ENCODE results near the gene LTF. TPM values are rescaled to one million over a fixed set of nuclear protein-coding genes. Genes with fewer than 3 reads are reported as not detected.
A peak's percentile ranks its signal among the peaks of the same experiment; 100 is the strongest.
"Not testable (repeated sequence)": the region's sequence is repeated elsewhere in the genome, so short reads cannot be mapped to it uniquely, and the experiment has no call there.

Gene LTF
- total RNA-seq, 1 donor from 2014 or later: 14.3 TPM

DNA sequence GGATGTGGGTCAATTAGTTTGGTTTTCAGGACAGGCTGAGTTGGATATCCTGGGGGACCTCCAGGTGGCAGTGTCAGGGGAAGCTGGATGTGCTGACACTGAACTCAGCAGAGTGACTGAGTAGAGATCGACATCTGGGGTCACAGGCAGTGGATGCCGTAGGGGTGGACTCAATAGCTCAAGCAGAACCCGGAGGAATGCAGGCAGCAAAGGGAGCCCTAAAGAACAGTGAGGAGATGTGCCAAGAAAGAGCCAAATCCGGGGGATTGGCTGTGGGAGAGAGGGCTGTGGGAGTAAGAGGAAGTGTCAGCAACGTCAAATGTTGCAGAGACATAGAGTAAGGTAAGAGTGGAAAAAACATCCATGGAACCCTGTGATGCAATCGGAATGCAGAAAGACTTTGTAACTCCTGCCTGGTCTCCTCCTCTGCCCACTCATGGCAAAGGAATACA lies 69.5 kb downstream of the LTF start:
- Histone ChIP-seq H3K4me3 (no peak overlapping the region), H3K27ac (peak overlapping the region; percentile 65), H3K36me3 (no peaks in the 10 kb centered on the region), H3K27me3 (no peaks in the 10 kb centered on the region), H3K4me1 (peaks cover 60% of the 10 kb centered on the region), H3K9me3 (no peaks in the 10 kb centered on the region)
- TF ChIP-seq, protein P1, sequence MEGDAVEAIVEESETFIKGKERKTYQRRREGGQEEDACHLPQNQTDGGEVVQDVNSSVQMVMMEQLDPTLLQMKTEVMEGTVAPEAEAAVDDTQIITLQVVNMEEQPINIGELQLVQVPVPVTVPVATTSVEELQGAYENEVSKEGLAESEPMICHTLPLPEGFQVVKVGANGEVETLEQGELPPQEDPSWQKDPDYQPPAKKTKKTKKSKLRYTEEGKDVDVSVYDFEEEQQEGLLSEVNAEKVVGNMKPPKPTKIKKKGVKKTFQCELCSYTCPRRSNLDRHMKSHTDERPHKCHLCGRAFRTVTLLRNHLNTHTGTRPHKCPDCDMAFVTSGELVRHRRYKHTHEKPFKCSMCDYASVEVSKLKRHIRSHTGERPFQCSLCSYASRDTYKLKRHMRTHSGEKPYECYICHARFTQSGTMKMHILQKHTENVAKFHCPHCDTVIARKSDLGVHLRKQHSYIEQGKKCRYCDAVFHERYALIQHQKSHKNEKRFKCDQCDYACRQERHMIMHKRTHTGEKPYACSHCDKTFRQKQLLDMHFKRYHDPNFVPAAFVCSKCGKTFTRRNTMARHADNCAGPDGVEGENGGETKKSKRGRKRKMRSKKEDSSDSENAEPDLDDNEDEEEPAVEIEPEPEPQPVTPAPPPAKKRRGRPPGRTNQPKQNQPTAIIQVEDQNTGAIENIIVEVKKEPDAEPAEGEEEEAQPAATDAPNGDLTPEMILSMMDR (IDR thresholded peaks at IDR 0.05): no peak
- DNase-seq (no peak), ATAC-seq (peak; percentile 67)
- intact Hi-C loops (cut with DNase I): no loop called here

DNA sequence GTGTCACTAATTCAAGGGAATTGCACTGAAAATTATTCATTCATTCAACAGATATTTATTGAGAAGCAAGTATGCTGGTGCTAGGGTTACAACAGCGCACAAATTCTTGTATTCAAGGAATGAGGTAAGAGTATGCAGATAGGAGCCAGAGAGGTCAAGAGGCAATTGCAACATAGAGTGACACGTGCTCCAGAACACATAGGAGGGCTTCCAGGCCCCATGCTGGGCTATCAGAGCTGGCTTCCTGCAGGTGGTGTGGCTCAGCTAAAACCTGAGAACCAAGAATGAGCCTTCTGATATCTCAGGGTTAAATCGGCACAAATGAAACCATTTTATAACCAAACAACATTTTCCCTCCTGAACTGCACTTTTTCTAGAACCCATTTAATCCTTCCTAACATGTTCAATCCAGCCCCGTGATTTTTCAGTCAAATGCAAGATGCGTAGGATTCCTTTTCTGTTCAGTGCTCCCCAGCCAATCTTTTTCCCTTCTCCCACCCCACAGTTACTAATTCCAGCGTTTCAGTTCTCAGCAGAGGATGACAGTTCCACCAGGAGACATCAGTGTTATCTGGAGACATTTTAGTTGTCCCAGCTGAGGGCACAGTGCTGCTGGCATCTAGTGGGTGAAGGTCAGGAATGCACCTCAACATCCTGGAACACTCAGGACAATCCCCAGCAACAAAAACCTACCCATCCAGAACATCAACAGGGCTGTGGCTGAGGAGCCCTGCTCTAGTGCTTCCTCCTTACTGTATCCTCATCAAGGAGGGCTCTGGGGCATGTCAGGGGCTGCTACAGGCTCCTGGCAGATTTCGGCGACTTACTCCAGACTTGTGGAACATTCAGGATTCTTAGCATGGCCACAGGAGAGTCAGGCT lies 70.9 kb downstream of the LTF start:
- intact Hi-C loops (cut with DNase I): no loop called here
- no peak for DNase-seq

DNA sequence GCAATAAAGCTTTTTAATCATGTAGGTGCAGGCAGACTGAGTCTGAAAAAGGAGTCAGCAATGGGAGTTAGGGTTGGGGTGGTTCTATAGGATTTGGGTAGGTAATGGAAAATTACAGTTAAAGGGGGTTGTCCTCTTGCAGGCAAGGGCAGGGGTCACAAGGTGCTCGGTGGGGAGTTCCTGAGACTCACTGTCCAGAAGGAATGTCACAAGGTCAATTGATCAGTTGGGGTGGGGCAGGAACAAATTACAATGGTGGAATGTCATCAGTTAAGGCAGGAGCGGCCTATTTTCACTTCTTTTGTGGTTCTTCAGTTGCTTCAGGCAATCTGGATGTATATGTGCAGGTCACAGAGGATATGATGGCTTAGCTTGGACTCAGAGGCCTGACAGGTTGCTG lies 71.7 kb downstream of the LTF start:
- H3K9me3 ChIP-seq: no peaks in the 10 kb centered on the region
- H3K36me3 ChIP-seq: no peaks in the 10 kb centered on the region
- intact Hi-C loops (cut with DNase I): no loop called here
- no peak overlapping the region for H3K27ac ChIP-seq
- no peak overlapping the region for H3K4me3 ChIP-seq
- ATAC-seq (no peak), DNase-seq (no peak)
- peaks cover 47% of the 10 kb centered on the region for H3K4me1 ChIP-seq
- TF ChIP-seq, protein P1 (IDR thresholded peaks at IDR 0.05): no peak
- no peaks in the 10 kb centered on the region for H3K27me3 ChIP-seq

More for the DNA sequence above, 70.9 kb downstream of the LTF start:
- H3K27ac ChIP-seq: no peak overlapping the region
- H3K4me3 ChIP-seq: no peak overlapping the region
- peaks cover 48% of the 10 kb centered on the region for H3K4me1 ChIP-seq
- peak; percentile 76 for ATAC-seq
- no peaks in the 10 kb centered on the region for H3K27me3 ChIP-seq
- TF ChIP-seq, protein P1 (IDR thresholded peaks at IDR 0.05): no peak
- no peaks in the 10 kb centered on the region for H3K9me3 ChIP-seq
- H3K36me3 ChIP-seq: no peaks in the 10 kb centered on the region

DNA sequence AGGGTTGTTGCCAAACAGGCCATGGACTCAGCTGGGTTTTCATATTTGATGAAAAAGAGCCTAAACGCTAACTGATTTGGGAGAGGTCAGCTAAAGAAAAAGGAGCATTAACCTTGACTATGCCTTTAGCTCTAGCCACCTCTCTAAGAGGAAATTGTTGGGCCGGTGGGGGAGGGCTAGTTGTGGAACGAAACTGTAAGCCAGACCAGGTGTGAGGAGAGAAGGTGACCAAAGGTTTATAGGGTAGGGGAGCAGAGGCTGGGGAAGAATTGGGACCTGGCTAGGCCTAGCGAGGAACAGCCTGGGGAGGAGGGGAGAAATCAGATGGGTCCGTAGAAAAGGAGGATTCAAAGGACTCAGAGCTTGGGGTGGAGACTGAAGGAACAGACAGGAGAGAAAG lies 73.2 kb downstream of the LTF start:
- intact Hi-C loops (cut with DNase I); H3K27ac ChIP-seq; H3K9me3 ChIP-seq; H3K27me3 ChIP-seq; DNase-seq; H3K4me3 ChIP-seq; H3K36me3 ChIP-seq; ATAC-seq: not testable (repeated sequence)
- H3K4me1 ChIP-seq: peaks cover 36% of the 10 kb centered on the region

DNA sequence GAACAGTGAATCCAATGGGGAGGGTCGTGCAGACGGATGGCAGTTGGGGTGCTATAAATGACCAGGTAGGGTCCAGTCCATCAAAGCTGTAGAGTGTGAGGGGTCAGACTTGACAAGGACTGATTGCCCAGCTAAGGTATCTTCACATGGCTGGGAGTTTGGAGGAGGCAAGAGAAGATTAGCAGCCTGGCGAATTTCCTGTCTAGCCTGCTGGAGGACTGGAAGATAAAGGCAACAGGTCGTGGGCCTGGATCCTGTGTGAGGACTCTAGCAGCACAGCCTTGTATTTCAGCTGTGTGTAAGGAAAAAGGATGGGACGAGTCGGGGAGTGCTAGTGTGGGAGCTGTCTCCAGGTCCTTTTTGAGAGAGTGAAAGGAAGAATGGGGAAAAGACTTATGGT lies 75.4 kb downstream of the LTF start:
- DNase-seq: no peak
- intact Hi-C loops (cut with DNase I): no loop called here
- ATAC-seq: no peak
- Histone ChIP-seq H3K4me3 (no peak overlapping the region), H3K36me3 (no peaks in the 10 kb centered on the region), H3K27me3 (no peaks in the 10 kb centered on the region), H3K27ac (no peak overlapping the region), H3K9me3 (no peaks in the 10 kb centered on the region), H3K4me1 (peaks cover 15% of the 10 kb centered on the region)
- TF ChIP-seq, protein P1 (IDR thresholded peaks at IDR 0.05): no peak

DNA sequence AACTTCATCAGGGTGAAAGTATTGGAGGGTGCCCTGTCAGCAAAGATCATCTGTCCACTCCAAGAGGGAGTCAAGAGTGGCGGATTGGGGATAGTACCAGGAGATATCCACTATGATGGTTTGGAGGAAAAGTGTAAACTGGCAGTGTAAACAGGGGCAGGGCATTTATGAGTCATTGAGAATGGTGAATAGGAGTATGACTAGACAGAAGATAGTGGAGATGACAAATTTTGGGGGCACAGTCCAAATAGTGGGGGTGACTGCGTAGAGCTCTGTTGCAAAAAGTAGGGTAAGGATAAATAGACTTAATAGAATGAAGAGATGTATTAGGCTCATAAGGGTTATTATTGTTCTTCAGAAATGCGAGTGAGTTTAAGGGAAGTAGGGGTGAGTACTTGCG lies 75.9 kb downstream of the LTF start:
- H3K4me1 ChIP-seq: peaks cover 13% of the 10 kb centered on the region
- H3K27ac ChIP-seq; H3K4me3 ChIP-seq; H3K27me3 ChIP-seq; intact Hi-C loops (cut with DNase I); ATAC-seq; H3K36me3 ChIP-seq; DNase-seq; H3K9me3 ChIP-seq: not testable (repeated sequence)
